Liver (tissue), 9 donors: Measurements from ENCODE around the gene CTNNA1. TPM values are rescaled to one million over a fixed set of nuclear protein-coding genes. Genes with fewer than 3 reads are reported as not detected.

Source experiments
- DNase-seq: peaks from one replicate; pipeline ENCODE4 v3.0.0-alpha.2; 2017; ENCODE audit warnings: low spot score
- H3K27ac ChIP-seq, 2 donors: one replicate each; pipeline ENCODE4 v1.7.0; 2013; ENCODE audit warnings: inconsistent platforms in 2 of 2, low read length in 2 of 2, control low read depth in 1 of 2, low read depth in 1 of 2, mild to moderate bottlenecking in 1 of 2
- H3K27me3 ChIP-seq, 4 donors: one replicate each; pipeline versions ENCODE4 v1.6.1 to v1.7.0; 2013; ENCODE audit warnings: low read length in 3 of 4, inconsistent platforms in 1 of 4, mild to moderate bottlenecking in 1 of 4, moderate library complexity in 1 of 4; ENCODE audit not compliant: control insufficient read depth in 4 of 4, insufficient read depth in 4 of 4
- H3K36me3 ChIP-seq, 4 donors: one replicate each; pipeline versions ENCODE4 v1.6.1 to v1.7.0; 2013; ENCODE audit warnings: low read length in 3 of 4, mild to moderate bottlenecking in 3 of 4, low read depth in 1 of 4, moderate library complexity in 1 of 4; ENCODE audit not compliant: control insufficient read depth in 4 of 4, insufficient read depth in 3 of 4
- H3K4me1 ChIP-seq, 4 donors: one replicate each; pipeline versions ENCODE4 v1.6.1 to v1.7.0; 2013; ENCODE audit warnings: low read length in 3 of 4, mild to moderate bottlenecking in 3 of 4, moderate library complexity in 1 of 4; ENCODE audit not compliant: control insufficient read depth in 4 of 4, insufficient read depth in 4 of 4
- H3K4me3 ChIP-seq, 3 donors: one replicate each; pipeline versions ENCODE4 v1.6.1 to v1.7.0; 2013; ENCODE audit warnings: low read length in 3 of 3, control low read depth in 1 of 3, low read depth in 1 of 3, mild to moderate bottlenecking in 1 of 3
- H3K9ac ChIP-seq, 2 donors: one replicate each; pipeline ENCODE4 v1.7.0; 2013; ENCODE audit warnings: low read length in 2 of 2, mild to moderate bottlenecking in 2 of 2, moderate library complexity in 2 of 2, control low read depth in 1 of 2, low read depth in 1 of 2
- H3K9me3 ChIP-seq, 4 donors: one replicate each; pipeline versions ENCODE4 v1.6.1 to v1.7.0; 2013; ENCODE audit warnings: low read length in 3 of 4; ENCODE audit not compliant: control insufficient read depth in 4 of 4
- CTCF ChIP-seq: fragments of 150-350 bp; IDR thresholded peaks from 2 replicates; pipeline ENCODE4 v1.5.1; 2017; ENCODE audit warnings: improper control_type of control experiment, low read depth, low read length; ENCODE audit not compliant: missing input control
- EGR1 ChIP-seq, 2 donors: IDR thresholded peaks; 2 replicates each; pipeline ENCODE4 v1.6.1; 2016 to 2018; ENCODE audit warnings: antibody characterized with exemption in 2 of 2, low read depth in 2 of 2
- FOXA2 ChIP-seq: IDR thresholded peaks from 2 replicates; pipeline ENCODE4 v1.6.1; 2016; ENCODE audit warnings: antibody characterized with exemption
- HNF4A ChIP-seq, 2 donors: conservative IDR thresholded peaks; 2 replicates each; pipeline ENCODE4 v1.6.1; 2016; ENCODE audit warnings: antibody characterized with exemption in 2 of 2, mild to moderate bottlenecking in 2 of 2
- HNF4G ChIP-seq: IDR thresholded peaks from 2 replicates; pipeline ENCODE4 v1.6.1; 2016; ENCODE audit warnings: antibody characterized with exemption
- JUND ChIP-seq, 2 donors: IDR thresholded peaks; 2 replicates each; pipeline ENCODE4 v1.6.1; 2016; ENCODE audit warnings: antibody characterized with exemption in 2 of 2
- RAD21 ChIP-seq, 2 donors: IDR thresholded peaks; 2 replicates each; pipeline ENCODE4 v1.6.1; 2016; ENCODE audit warnings: antibody characterized with exemption in 2 of 2, mild to moderate bottlenecking in 2 of 2
- YY1 ChIP-seq: IDR thresholded peaks from 2 replicates; pipeline ENCODE4 v1.6.1; 2016; ENCODE audit warnings: antibody characterized with exemption, mild to moderate bottlenecking
- WGBS: extraction: QIAGEN DNeasy Blood & Tissue Kit; methylation state at CpG from one replicate; pipeline ENCODE4 v1.1.7; 2013; 5-methylcytosine and 5-hydroxymethylcytosine counted together
- polyA plus RNA-seq, 2 donors: library from polyadenylated mRNA; stranded (reverse) in 1 of 2; unstranded in 1 of 2; fragments of 200-250 nt in 1 of 2; fragments of >200 nt in 1 of 2; fragmentation: Nextera tagmentation in 1 of 2; extraction: Ambion mirVana in 1 of 2; gene quantifications; one replicate each; pipeline versions ENCODE4 v1.2.1 to v1.2.3, GENCODE V29; 2013 to 2015
- total RNA-seq, 2 donors: library from RNA; depleted of rRNA; stranded (reverse); fragments of >200 nt; gene quantifications; one replicate each; pipeline ENCODE4 v1.2.3, GENCODE V29; 2014
- TF ChIP-seq, protein P1 (sequence below): IDR thresholded peaks from 2 replicates; pipeline ENCODE4 v1.6.1; 2016; ENCODE audit warnings: antibody characterized with exemption, mild to moderate bottlenecking
- TF ChIP-seq, protein P2 (sequence below): IDR thresholded peaks from 2 replicates; pipeline ENCODE4 v1.6.1; 2016; ENCODE audit warnings: antibody characterized with exemption
- donor health status: healthy.
- donor health status: healthy.
- donor health status: healthy.
- donor health status: healthy.
- donor health status: healthy.

The CTNNA1 gene
- total and polyA plus RNA-seq, 4 donors: 39.9 to 150 (median 103) TPM

- 76% methylated on average over 1 of the region's 1 CpG for WGBS
- TF ChIP-seq, protein P1, sequence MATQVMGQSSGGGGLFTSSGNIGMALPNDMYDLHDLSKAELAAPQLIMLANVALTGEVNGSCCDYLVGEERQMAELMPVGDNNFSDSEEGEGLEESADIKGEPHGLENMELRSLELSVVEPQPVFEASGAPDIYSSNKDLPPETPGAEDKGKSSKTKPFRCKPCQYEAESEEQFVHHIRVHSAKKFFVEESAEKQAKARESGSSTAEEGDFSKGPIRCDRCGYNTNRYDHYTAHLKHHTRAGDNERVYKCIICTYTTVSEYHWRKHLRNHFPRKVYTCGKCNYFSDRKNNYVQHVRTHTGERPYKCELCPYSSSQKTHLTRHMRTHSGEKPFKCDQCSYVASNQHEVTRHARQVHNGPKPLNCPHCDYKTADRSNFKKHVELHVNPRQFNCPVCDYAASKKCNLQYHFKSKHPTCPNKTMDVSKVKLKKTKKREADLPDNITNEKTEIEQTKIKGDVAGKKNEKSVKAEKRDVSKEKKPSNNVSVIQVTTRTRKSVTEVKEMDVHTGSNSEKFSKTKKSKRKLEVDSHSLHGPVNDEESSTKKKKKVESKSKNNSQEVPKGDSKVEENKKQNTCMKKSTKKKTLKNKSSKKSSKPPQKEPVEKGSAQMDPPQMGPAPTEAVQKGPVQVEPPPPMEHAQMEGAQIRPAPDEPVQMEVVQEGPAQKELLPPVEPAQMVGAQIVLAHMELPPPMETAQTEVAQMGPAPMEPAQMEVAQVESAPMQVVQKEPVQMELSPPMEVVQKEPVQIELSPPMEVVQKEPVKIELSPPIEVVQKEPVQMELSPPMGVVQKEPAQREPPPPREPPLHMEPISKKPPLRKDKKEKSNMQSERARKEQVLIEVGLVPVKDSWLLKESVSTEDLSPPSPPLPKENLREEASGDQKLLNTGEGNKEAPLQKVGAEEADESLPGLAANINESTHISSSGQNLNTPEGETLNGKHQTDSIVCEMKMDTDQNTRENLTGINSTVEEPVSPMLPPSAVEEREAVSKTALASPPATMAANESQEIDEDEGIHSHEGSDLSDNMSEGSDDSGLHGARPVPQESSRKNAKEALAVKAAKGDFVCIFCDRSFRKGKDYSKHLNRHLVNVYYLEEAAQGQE: no peak
- no peak for TF ChIP-seq RAD21 (IDR thresholded peaks at IDR 0.05)
- H3K4me1 ChIP-seq: peaks cover 0 to 2% (median under 1%) of the 10 kb centered on the region in 4 donors
Measured at GRCh38 chr5:138849882-138850281, 96.7 kb downstream of the CTNNA1 start.

GRCh38 chr5:138850865-138851435, 97.7 kb downstream of the CTNNA1 start:
- no peaks in the 10 kb centered on the region for H3K27me3 ChIP-seq
- peaks cover 0 to 2% (median 0%) of the 10 kb centered on the region in 4 donors for H3K36me3 ChIP-seq
- TF ChIP-seq YY1 (no peak), HNF4A (conservative IDR thresholded peaks at IDR 0.05) (no peak), FOXA2 (no peak)
- no peak overlapping the region for H3K9ac ChIP-seq
- H3K9me3 ChIP-seq: no peaks in the 10 kb centered on the region
- H3K4me1 ChIP-seq: peaks cover 0 to 2% (median under 1%) of the 10 kb centered on the region in 4 donors
- no peak for DNase-seq
- no peak overlapping the region for H3K4me3 ChIP-seq
- 57% methylated on average over 2 of the region's 2 CpGs for WGBS
- no peak overlapping the region for H3K27ac ChIP-seq

More at GRCh38 chr5:138849882-138850281, 96.7 kb downstream of the CTNNA1 start:
- H3K9ac ChIP-seq: no peak overlapping the region
- peaks cover 0 to 3% (median 0%) of the 10 kb centered on the region in 4 donors for H3K36me3 ChIP-seq
- no peak for DNase-seq
- no peaks in the 10 kb centered on the region for H3K9me3 ChIP-seq
- no peaks in the 10 kb centered on the region for H3K27me3 ChIP-seq
- H3K4me3 ChIP-seq: no peak overlapping the region
- no peak overlapping the region for H3K27ac ChIP-seq

- Histone ChIP-seq H3K9ac (no peak overlapping the region), H3K4me1 (peaks cover 0 to 2% (median under 1%) of the 10 kb centered on the region in 4 donors), H3K27ac (no peak overlapping the region), H3K27me3 (no peaks in the 10 kb centered on the region), H3K36me3 (peaks cover 0 to 1% (median 0%) of the 10 kb centered on the region in 4 donors), H3K4me3 (no peak overlapping the region), H3K9me3 (no peaks in the 10 kb centered on the region)
- WGBS: 79% methylated on average over 9 of the region's 9 CpGs
- TF ChIP-seq CTCF (no peak), RAD21 (IDR thresholded peaks at IDR 0.05) (no peak), YY1 (no peak), EGR1 (IDR thresholded peaks at IDR 0.05; ENCODE audit: low read depth in 2 of 2) (no peak), FOXA2 (no peak), HNF4G (no peak), JUND (IDR thresholded peaks at IDR 0.05) (no peak)
- TF ChIP-seq, protein P1: no peak
- TF ChIP-seq, protein P2, sequence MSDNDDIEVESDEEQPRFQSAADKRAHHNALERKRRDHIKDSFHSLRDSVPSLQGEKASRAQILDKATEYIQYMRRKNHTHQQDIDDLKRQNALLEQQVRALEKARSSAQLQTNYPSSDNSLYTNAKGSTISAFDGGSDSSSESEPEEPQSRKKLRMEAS: no peak
- DNase-seq: no peak
Measured at GRCh38 chr5:138853132-138853531, 99.9 kb downstream of the CTNNA1 start.
